Astrocyte (in vitro differentiated cells and primary cell): ENCODE results near the gene ARG2. TPM values are rescaled to one million over a fixed set of nuclear protein-coding genes. Genes with fewer than 3 reads are reported as not detected.

Experiments
- DNase-seq: peaks from one replicate; pipeline ENCODE4 v3.0.0-alpha.2; 2010; ENCODE audit warnings: low read depth
- FAIRE-seq: peaks from 2 replicates; lab custom pipeline; 2011; peaks lifted over from hg19 to GRCh38; lab: Jason Lieb, UNC
- H2AFZ ChIP-seq: 2 replicates; pipeline ENCODE4 v1.6.0; 2012; ENCODE audit warnings: low read depth, low read length, inconsistent platforms
- H3K27ac ChIP-seq: 2 replicates; pipeline ENCODE4 v1.5.1; 2011; ENCODE audit warnings: low read depth, low read length, inconsistent platforms
- H3K27me3 ChIP-seq: 2 replicates; pipeline ENCODE4 v1.6.0; 2011; ENCODE audit warnings: low read length, inconsistent platforms; ENCODE audit not compliant: insufficient read depth
- H3K36me3 ChIP-seq: 2 replicates; pipeline ENCODE4 v1.5.1; 2011; ENCODE audit warnings: low read length, inconsistent platforms; ENCODE audit not compliant: insufficient read depth
- H3K4me1 ChIP-seq: 2 replicates; pipeline ENCODE4 v1.5.1; 2011; ENCODE audit warnings: low read length, inconsistent platforms; ENCODE audit not compliant: insufficient read depth
- H3K4me2 ChIP-seq: 2 replicates; pipeline ENCODE4 v1.6.0; 2012; ENCODE audit warnings: low read length, inconsistent platforms
- H3K4me3 ChIP-seq: 2 replicates; pipeline ENCODE4 v1.5.1; 2011; ENCODE audit warnings: low read depth, mild to moderate bottlenecking, low read length, inconsistent platforms; ENCODE audit not compliant: insufficient read depth
- H3K79me2 ChIP-seq: 2 replicates; pipeline ENCODE4 v1.6.0; 2012; ENCODE audit warnings: mild to moderate bottlenecking, low read length, inconsistent platforms; ENCODE audit not compliant: insufficient read depth
- H3K9ac ChIP-seq: 2 replicates; pipeline ENCODE4 v1.6.0; 2012; ENCODE audit warnings: mild to moderate bottlenecking, low read length, inconsistent platforms
- H3K9me3 ChIP-seq: 2 replicates; pipeline ENCODE4 v1.5.1; 2012; ENCODE audit warnings: low read depth, mild to moderate bottlenecking, low read length, inconsistent platforms; ENCODE audit not compliant: insufficient read depth
- H4K20me1 ChIP-seq: 2 replicates; pipeline ENCODE4 v1.6.0; 2012; ENCODE audit warnings: low read length, inconsistent platforms; ENCODE audit not compliant: insufficient read depth
- H3K27ac Mint-ChIP-seq: one replicate; pipeline ENCODE4 v1.8.0; 2021; ENCODE audit warnings: mild to moderate bottlenecking, mixed read lengths; ENCODE audit not compliant: unreplicated experiment
- H3K27me3 Mint-ChIP-seq: one replicate; pipeline ENCODE4 v1.8.0; 2021; ENCODE audit warnings: low read depth, mixed read lengths; ENCODE audit not compliant: unreplicated experiment
- H3K36me3 Mint-ChIP-seq: one replicate; pipeline ENCODE4 v1.8.0; 2021; ENCODE audit warnings: low read depth, mixed read lengths; ENCODE audit not compliant: unreplicated experiment
- H3K4me1 Mint-ChIP-seq: one replicate; pipeline ENCODE4 v1.8.0; 2021; ENCODE audit warnings: low read depth, mixed read lengths; ENCODE audit not compliant: unreplicated experiment
- H3K4me3 Mint-ChIP-seq: one replicate; pipeline ENCODE4 v1.8.0; 2021; ENCODE audit warnings: mild to moderate bottlenecking, moderate library complexity, mixed read lengths; ENCODE audit not compliant: unreplicated experiment
- H3K9me3 Mint-ChIP-seq: one replicate; pipeline ENCODE4 v1.8.0; 2021; ENCODE audit warnings: mild to moderate bottlenecking, mixed read lengths; ENCODE audit not compliant: unreplicated experiment
- EZH2 ChIP-seq: IDR thresholded peaks from 2 replicates; pipeline ENCODE4 v1.6.1; 2012; ENCODE audit warnings: mild to moderate bottlenecking, low read length, inconsistent platforms; ENCODE audit not compliant: insufficient read depth
- total RNA-seq: library from RNA; stranded (reverse); gene quantifications from 2 replicates; pipeline ENCODE4 v1.2.1, GENCODE V29; 2021
- TF ChIP-seq, protein P1 (sequence below): IDR thresholded peaks from 2 replicates; pipeline ENCODE4 v1.5.1; 2011; ENCODE audit warnings: low read depth, mild to moderate bottlenecking, inconsistent platforms, low read length, moderate library complexity; ENCODE audit not compliant: insufficient read depth

Gene ARG2
- total RNA-seq, 1 donor from 2014 or later = 11.6 TPM

GRCh38 chr14:67602995-67603545 lies 16.6 kb upstream of the ARG2 start:
- FAIRE-seq (no peak), DNase-seq (no peak)
- no peaks in the 10 kb centered on the region for H3K36me3 Mint-ChIP-seq
- Histone ChIP-seq H4K20me1 (peaks cover 8% of the 10 kb centered on the region), H3K27me3 (peaks cover 2% of the 10 kb centered on the region), H3K4me2 (no peak overlapping the region), H3K79me2 (no peaks in the 10 kb centered on the region), H3K4me3 (no peak overlapping the region), H3K4me1 (no peaks in the 10 kb centered on the region), H2AFZ (no peak overlapping the region), H3K27ac (no peak overlapping the region), H3K9ac (no peak overlapping the region), H3K9me3 (no peaks in the 10 kb centered on the region), H3K36me3 (no peaks in the 10 kb centered on the region)
- no peaks in the 10 kb centered on the region for H3K4me1 Mint-ChIP-seq
- no peak overlapping the region for H3K4me3 Mint-ChIP-seq
- H3K27me3 Mint-ChIP-seq = no peaks in the 10 kb centered on the region
- TF ChIP-seq EZH2 = no peak
- TF ChIP-seq, protein P1, sequence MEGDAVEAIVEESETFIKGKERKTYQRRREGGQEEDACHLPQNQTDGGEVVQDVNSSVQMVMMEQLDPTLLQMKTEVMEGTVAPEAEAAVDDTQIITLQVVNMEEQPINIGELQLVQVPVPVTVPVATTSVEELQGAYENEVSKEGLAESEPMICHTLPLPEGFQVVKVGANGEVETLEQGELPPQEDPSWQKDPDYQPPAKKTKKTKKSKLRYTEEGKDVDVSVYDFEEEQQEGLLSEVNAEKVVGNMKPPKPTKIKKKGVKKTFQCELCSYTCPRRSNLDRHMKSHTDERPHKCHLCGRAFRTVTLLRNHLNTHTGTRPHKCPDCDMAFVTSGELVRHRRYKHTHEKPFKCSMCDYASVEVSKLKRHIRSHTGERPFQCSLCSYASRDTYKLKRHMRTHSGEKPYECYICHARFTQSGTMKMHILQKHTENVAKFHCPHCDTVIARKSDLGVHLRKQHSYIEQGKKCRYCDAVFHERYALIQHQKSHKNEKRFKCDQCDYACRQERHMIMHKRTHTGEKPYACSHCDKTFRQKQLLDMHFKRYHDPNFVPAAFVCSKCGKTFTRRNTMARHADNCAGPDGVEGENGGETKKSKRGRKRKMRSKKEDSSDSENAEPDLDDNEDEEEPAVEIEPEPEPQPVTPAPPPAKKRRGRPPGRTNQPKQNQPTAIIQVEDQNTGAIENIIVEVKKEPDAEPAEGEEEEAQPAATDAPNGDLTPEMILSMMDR = no peak
- H3K27ac Mint-ChIP-seq = peak overlapping the region; percentile 18
- no peaks in the 10 kb centered on the region for H3K9me3 Mint-ChIP-seq

- DNase-seq (no peak), FAIRE-seq (no peak)
- Histone ChIP-seq H3K9me3 (no peaks in the 10 kb centered on the region), H3K4me2 (no peak overlapping the region), H3K4me3 (no peak overlapping the region), H3K36me3 (no peaks in the 10 kb centered on the region), H3K27me3 (peaks cover 7% of the 10 kb centered on the region), H3K27ac (no peak overlapping the region), H3K4me1 (no peaks in the 10 kb centered on the region), H4K20me1 (no peaks in the 10 kb centered on the region), H2AFZ (no peak overlapping the region), H3K79me2 (no peaks in the 10 kb centered on the region), H3K9ac (no peak overlapping the region)
- TF ChIP-seq EZH2 = no peak
- TF ChIP-seq, protein P1 = no peak
- peaks cover 8% of the 10 kb centered on the region for H3K27me3 Mint-ChIP-seq
- no peaks in the 10 kb centered on the region for H3K9me3 Mint-ChIP-seq
- H3K27ac Mint-ChIP-seq = no peak overlapping the region
- H3K36me3 Mint-ChIP-seq = no peaks in the 10 kb centered on the region
- H3K4me3 Mint-ChIP-seq = no peak overlapping the region
- no peaks in the 10 kb centered on the region for H3K4me1 Mint-ChIP-seq
These were observed 12.1 kb upstream of the ARG2 start for GRCh38 chr14:67607646-67608045.

- TF ChIP-seq, protein P1 = no peak
- TF ChIP-seq EZH2 = no peak
- no peak overlapping the region for H3K4me2 ChIP-seq
- no peaks in the 10 kb centered on the region for H3K9me3 ChIP-seq
- FAIRE-seq (no peak), DNase-seq (no peak)
- H3K79me2 ChIP-seq = no peaks in the 10 kb centered on the region
- H3K9ac ChIP-seq = no peak overlapping the region
- H3K27me3 ChIP-seq = peaks cover 7% of the 10 kb centered on the region
- no peak overlapping the region for H2AFZ ChIP-seq
- H4K20me1 ChIP-seq = no peaks in the 10 kb centered on the region
- H3K27ac ChIP-seq = no peak overlapping the region
- H3K4me1 ChIP-seq = no peaks in the 10 kb centered on the region
- no peaks in the 10 kb centered on the region for H3K4me1 Mint-ChIP-seq
- no peak overlapping the region for H3K27ac Mint-ChIP-seq
- H3K4me3 Mint-ChIP-seq = no peak overlapping the region
- H3K4me3 ChIP-seq = no peak overlapping the region
- no peaks in the 10 kb centered on the region for H3K36me3 ChIP-seq
- no peaks in the 10 kb centered on the region for H3K36me3 Mint-ChIP-seq
- H3K9me3 Mint-ChIP-seq = no peaks in the 10 kb centered on the region
- peaks cover 14% of the 10 kb centered on the region for H3K27me3 Mint-ChIP-seq
These were observed 9.9 kb upstream of the ARG2 start for GRCh38 chr14:67609642-67610310.
